AG08396 (cell line): ENCODE measurements around the gene RBPJL.
"Not testable (repeated sequence)": the region's sequence is repeated elsewhere in the genome, so short reads cannot be mapped to it uniquely, and the experiment has no call there.

ENCODE experiments used
- DNase-seq: peaks from one replicate; pipeline ENCODE4 v3.0.0; 2012; ENCODE audit warnings: low spot score, mixed read lengths

Gene RBPJL

GRCh38 chr20:45342855-45343531 lies 36.4 kb downstream of the RBPJL start:
- DNase-seq = no peak

GRCh38 chr20:45343532-45344167 lies 37.0 kb downstream of the RBPJL start:
- DNase-seq = no peak

DNA sequence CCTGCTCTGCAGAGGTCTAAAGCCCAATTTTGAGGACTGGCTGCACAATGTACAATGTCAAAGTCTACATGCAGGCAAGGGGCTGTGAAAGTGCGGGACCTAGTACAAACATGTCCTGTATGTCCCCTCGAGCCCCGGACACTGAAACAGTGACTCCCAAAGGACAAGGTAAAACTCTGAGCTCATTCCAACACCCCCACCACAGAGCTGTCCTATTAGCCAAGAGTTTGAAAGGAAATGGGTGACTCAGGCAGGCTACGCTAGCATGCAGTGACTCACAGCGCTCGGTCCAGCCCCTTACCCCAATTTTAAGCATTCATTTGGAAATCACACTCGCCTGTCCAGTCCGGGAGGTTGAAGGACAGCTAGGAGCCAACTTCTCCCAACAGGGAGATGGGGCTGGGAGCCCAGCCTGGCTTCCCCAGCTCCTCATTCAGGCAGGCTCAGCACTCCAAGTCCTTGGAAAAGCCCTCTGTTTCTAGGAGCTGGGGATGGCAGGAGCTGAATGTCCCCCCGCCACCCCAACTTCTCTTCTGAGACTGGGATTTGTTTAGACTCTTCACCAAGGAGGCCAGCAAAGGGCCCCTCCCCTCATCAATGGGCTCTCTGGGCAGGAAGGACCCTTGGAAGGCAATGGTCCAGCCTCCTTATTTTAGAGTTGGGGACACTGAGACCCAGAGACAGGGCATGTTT lies 37.7 kb downstream of the RBPJL start:
- DNase-seq = peak; percentile 81

DNA sequence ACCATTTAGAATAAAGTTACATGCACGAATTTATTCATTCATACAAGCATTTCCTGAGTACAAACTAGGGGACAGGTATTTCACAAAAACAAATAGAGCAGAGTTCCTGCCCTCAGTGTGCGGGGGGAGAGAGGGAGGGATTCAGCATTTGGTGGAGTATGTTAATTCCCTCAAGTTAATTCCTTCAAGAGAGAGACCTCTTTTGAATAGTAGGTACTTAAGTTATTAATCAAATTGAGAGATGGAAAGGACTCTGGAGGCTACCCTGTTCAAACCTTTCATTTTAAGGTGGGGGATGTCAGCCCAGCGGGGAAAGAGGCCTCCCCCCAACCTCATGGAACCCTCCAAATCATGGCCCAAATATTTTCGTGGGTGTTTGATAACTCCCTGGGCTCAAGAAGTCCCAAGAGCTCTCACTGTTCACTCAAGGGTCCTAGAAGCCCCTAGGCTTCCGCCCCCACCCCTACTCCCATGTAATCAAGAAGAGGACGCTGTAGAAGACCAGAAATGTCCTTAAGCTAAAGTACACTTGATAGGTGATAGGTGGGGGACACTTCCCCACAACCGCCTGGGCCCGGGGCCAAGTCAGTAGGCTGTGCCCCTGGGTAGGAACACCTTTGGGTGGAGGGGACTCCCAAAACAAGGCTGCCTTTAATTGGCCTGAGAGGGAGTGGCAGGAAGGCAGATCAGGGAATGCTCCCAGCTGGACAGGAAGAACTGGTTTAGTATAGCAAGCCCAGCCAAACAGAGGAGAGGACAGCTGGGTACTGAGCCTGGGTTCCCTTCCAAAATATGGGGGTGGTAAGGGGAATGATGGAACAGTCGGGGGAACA lies 38.7 kb downstream of the RBPJL start:
- DNase-seq = no peak

DNA sequence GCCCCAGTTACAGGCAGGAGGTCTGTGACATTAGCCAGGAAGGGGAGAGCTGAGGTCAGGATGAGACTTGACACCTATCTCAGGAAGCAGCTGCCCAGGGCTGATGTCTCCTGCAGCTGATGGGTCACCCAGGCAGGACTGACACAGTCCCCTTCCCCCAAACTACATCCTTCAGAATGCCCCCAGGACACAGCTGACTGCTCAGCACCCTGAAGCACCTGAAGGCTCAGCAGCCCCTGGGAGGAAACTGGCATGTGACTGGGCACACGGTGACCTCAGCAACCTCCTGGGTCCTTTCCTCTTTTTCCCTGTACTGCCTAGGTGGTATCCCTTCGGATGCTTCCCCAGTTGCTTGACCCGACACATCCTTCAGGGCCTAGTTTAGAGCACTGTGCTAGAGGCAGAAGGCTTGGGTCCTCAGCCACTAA lies 39.7 kb downstream of the RBPJL start:
- DNase-seq = no peak

GRCh38 chr20:45346851-45347250 lies 40.2 kb downstream of the RBPJL start:
- DNase-seq = no peak

GRCh38 chr20:45347297-45347935 lies 40.8 kb downstream of the RBPJL start:
- no peak for DNase-seq

- DNase-seq = peak; percentile 90
Measured at GRCh38 chr20:45347936-45348778, 41.5 kb downstream of the RBPJL start, which contains the start of gene SDC4. TSS of gene SDC4 (minus strand) at chr20:45348424. CDS start at chr20:45348384, 40 bp downstream.

DNA sequence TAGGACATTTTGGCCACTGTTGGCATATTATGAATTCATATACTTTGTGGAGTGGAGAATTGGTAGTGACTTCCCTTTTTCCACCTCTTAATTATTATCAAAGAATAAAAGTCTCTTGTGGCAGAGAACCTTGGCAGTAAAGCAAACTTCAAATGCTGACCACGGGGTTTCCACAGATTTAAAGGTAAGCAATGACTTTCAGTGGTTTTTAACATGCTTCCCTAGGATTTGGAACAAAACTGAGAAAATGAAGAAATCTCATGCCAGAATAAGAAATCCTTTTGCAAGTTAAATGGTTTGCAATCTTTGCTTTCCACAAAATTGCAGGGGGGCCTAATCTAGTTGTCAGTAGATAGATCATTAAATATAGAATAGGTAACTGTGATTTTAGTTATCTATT lies 43.6 kb downstream of the RBPJL start:
- no peak for DNase-seq

DNA sequence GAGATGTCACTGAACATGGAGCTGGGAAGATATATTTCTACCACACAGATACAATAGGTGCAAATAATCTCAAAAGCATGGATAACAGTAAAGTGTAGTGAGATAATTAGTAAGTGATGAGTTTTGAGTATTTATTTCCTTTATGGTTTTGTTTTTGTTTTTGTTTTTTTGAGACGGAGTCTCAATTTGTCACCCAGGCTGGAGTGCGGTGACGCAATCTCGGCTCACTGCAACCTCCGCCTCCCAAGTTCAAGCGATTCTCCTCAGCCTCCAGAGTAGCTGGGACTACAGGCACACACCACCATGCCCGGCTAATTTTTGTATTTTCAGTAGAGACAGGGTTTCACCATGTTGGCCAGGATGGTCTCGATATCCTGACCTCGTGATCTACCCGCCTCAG lies 44.2 kb downstream of the RBPJL start:
- not testable (repeated sequence) for DNase-seq

GRCh38 chr20:45352729-45353128 lies 46.1 kb downstream of the RBPJL start:
- DNase-seq = no peak

- DNase-seq = no peak
Measured at GRCh38 chr20:45353746-45354145, 47.1 kb downstream of the RBPJL start.

GRCh38 chr20:45354423-45355208 lies 48.0 kb downstream of the RBPJL start:
- no peak for DNase-seq

DNA sequence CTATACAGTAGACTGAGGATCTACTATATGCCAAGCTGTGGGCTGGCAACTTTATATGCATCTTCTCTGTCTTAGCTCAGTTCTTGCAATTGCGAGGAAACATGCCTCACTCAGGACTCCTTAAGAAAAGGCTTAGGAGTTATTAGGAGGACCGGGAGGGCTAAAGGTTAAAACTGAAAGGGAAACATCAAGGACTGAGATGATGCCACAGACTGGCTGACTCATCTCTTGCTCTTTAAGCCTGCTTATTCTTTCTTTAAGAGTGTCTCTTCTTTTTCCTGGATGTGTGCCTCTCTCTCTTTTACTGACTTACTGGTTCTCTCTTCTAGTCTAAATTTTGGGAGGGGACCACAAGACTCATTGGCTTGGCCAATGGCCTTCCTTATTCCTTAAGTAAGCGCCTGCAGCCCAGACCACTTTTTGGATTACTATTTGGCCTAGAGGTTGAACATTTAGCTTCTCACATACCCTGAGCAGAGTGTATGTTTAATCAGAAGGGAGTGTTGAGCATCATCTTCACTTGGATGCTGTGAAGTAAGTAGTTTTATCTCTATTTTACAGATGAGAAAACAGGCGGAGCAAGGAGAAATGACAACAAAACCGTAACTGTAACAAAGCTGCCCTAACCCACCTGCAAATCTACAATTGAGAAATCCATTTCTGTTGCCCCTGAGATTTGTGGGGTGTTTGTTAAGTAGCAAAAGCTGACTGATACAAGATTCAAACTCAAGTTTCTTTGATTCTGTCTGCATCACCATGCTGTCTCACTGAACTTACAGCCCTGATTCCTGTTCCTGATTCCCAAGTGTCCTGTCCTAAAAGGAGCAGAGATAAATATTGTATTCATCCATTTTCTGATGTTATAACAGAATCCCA lies 48.8 kb downstream of the RBPJL start:
- DNase-seq = peak; percentile 62

GRCh38 chr20:45358282-45359068 lies 51.8 kb downstream of the RBPJL start:
- no peak for DNase-seq

DNA sequence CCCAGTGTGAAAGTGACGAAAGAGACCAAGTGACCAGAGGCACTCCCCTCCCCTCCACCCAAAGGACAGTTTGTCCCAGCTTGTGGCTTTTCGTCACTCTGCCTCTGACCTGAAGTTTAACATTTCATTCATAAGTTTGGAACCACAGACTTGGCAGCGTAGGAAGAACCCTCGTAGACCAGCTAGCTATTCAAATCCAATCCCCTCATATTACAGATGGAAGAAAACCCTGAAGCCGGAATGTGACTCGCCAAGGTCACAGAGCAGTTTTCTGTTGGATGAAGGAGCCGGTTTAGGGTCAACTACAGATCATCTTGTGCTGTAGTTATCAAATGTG lies 52.4 kb downstream of the RBPJL start:
- no peak for DNase-seq

GRCh38 chr20:45359406-45360148 lies 52.9 kb downstream of the RBPJL start:
- no peak for DNase-seq

- DNase-seq = no peak
Measured at GRCh38 chr20:45361793-45362192, 55.2 kb downstream of the RBPJL start.
